Neural cell (in vitro differentiated cells): ENCODE results near the gene C16orf54. TPM values are rescaled to one million over a fixed set of nuclear protein-coding genes. Genes with fewer than 3 reads are reported as not detected.

Experiments
- H2AFZ ChIP-seq: fragments of 200-600, 300-800 bp; sonication (generic), shearing (Covaris generic); 2 replicates; pipeline ENCODE4 v1.6.0; 2014; ENCODE audit warnings: low read depth, mild to moderate bottlenecking, antibody characterized with exemption, low read length, moderate library complexity
- H3F3A ChIP-seq: fragments of 200-600 bp; shearing (Covaris generic); 2 replicates; pipeline ENCODE4 v1.6.1; 2016; ENCODE audit warnings: mild to moderate bottlenecking, moderate library complexity, mixed read lengths, antibody characterized with exemption, low read length; ENCODE audit not compliant: insufficient read depth, poor library complexity, severe bottlenecking
- H3K27ac ChIP-seq: fragments of 200-600, 300-800 bp; sonication (generic), shearing (Covaris generic); 2 replicates; pipeline ENCODE4 v1.5.1; 2014; ENCODE audit warnings: mild to moderate bottlenecking, low read length, moderate library complexity
- H3K27me3 ChIP-seq: fragments of 300-800, 200-600 bp; sonication (generic), shearing (Covaris generic); 2 replicates; pipeline ENCODE4 v1.6.0; 2014; ENCODE audit warnings: mild to moderate bottlenecking, low read depth, low read length, moderate library complexity; ENCODE audit not compliant: insufficient read depth
- H3K36me3 ChIP-seq: fragments of 300-800, 200-600 bp; sonication (generic), shearing (Covaris generic); 2 replicates; pipeline ENCODE4 v1.5.1; 2014; ENCODE audit warnings: mild to moderate bottlenecking, antibody characterized with exemption, low read length, moderate library complexity; ENCODE audit not compliant: insufficient read depth
- H3K4me2 ChIP-seq: fragments of 300-800, 200-600 bp; sonication (generic), shearing (Covaris generic); 2 replicates; pipeline ENCODE4 v1.6.0; 2014; ENCODE audit warnings: mild to moderate bottlenecking, low read length
- H3K4me3 ChIP-seq: fragments of 300-800, 200-600 bp; sonication (generic), shearing (Covaris generic); 2 replicates; pipeline ENCODE4 v1.5.1; 2014; ENCODE audit warnings: mild to moderate bottlenecking, low read length, moderate library complexity
- H3K79me2 ChIP-seq: fragments of 200-600 bp; shearing (Covaris generic); replicated peaks from 2 replicates; pipeline ENCODE4 v1.6.0; 2014; ENCODE audit warnings: mild to moderate bottlenecking, low read length, moderate library complexity; ENCODE audit not compliant: insufficient read depth
- H3K9ac ChIP-seq: fragments of 300-800, 200-600 bp; sonication (generic), shearing (Covaris generic); 2 replicates; pipeline ENCODE4 v1.6.1; 2016; ENCODE audit warnings: mild to moderate bottlenecking, low read length, mixed read lengths
- H3K9me2 ChIP-seq: fragments of 200-600 bp; shearing (Covaris generic); 2 replicates; pipeline ENCODE4 v1.6.1; 2016; ENCODE audit warnings: mild to moderate bottlenecking, low read length, mixed read lengths; ENCODE audit not compliant: insufficient read depth
- H3K9me3 ChIP-seq: fragments of 200-600, 300-800 bp; sonication (generic), shearing (Covaris generic); 2 replicates; pipeline ENCODE4 v1.6.1; 2016; ENCODE audit warnings: mild to moderate bottlenecking, mixed run types, low read length, moderate library complexity, mixed read lengths
- H4K20me1 ChIP-seq: fragments of 200-600 bp; shearing (Covaris generic); 2 replicates; pipeline ENCODE4 v1.6.1; 2016; ENCODE audit warnings: mild to moderate bottlenecking, mixed run types; ENCODE audit not compliant: insufficient read depth
- EP300 ChIP-seq: fragments of 450-650 bp; conservative IDR thresholded peaks from 2 replicates; pipeline ENCODE4 v1.6.1; 2014; ENCODE audit warnings: antibody characterized with exemption, mild to moderate bottlenecking, moderate library complexity; ENCODE audit not compliant: poor library complexity, severe bottlenecking
- EZH2 ChIP-seq: fragments of 200-600, 300-800 bp; shearing (Covaris generic), sonication (generic); IDR thresholded peaks from 2 replicates; pipeline ENCODE4 v1.6.1; 2014; ENCODE audit warnings: antibody characterized with exemption, low read length, borderline replicate concordance, mild to moderate bottlenecking; ENCODE audit not compliant: insufficient read depth, poor library complexity, severe bottlenecking
- MXI1 ChIP-seq: fragments of 450-650 bp; conservative IDR thresholded peaks from 2 replicates; pipeline ENCODE4 v1.6.1; 2014; ENCODE audit warnings: antibody characterized with exemption, mild to moderate bottlenecking; ENCODE audit not compliant: poor library complexity, severe bottlenecking
- POLR2AphosphoS5 ChIP-seq: IDR thresholded peaks from 2 replicates; pipeline ENCODE4 v1.6.1; 2012
- RAD21 ChIP-seq: fragments of 450-650 bp; conservative IDR thresholded peaks from 2 replicates; pipeline ENCODE4 v1.6.1; 2014; ENCODE audit warnings: antibody characterized with exemption, mild to moderate bottlenecking, moderate library complexity
- REST ChIP-seq: IDR thresholded peaks from 2 replicates; pipeline ENCODE4 v1.6.1; 2012; ENCODE audit warnings: borderline replicate concordance
- SMC3 ChIP-seq: fragments of 450-650 bp; conservative IDR thresholded peaks from 2 replicates; pipeline ENCODE4 v1.6.1; 2014; ENCODE audit warnings: antibody characterized with exemption, mild to moderate bottlenecking, moderate library complexity; ENCODE audit not compliant: poor library complexity
- TAF1 ChIP-seq: IDR thresholded peaks from 2 replicates; pipeline ENCODE4 v1.6.1; 2012; ENCODE audit warnings: low read depth
- polyA plus RNA-seq: library from polyadenylated mRNA; depleted of rRNA; stranded (reverse); fragments of >200 nt; gene quantifications from 2 replicates; pipeline ENCODE4 v1.2.3, GENCODE V29; 2014
- TF ChIP-seq, protein P1 (sequence below): fragments of 450-650 bp; IDR thresholded peaks from 2 replicates; pipeline ENCODE4 v1.5.1; 2014; ENCODE audit warnings: antibody characterized with exemption, mild to moderate bottlenecking, moderate library complexity; ENCODE audit not compliant: poor library complexity, severe bottlenecking

C16orf54 gene
- polyA plus RNA-seq, 1 donor from 2014 or later, result not detected

DNA sequence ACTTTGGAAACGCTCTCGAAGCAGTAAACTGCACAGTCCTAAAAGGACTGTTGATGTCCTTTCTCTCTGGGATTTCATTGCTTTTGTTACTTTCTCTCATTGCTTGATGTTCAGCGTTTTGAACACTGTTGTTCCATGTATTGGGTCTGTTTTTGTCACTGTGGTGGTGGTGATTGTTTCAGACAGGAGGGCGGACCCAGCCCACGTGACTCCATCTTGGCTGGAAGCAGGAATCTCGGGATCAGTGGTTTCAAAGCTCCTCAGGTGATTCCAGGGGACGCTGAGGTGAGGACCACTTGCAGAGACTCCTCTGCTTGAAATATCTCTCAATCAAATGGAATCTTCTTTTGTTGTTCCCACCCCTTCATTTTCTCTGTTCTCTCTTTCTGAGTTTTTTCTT is 18.3 kb downstream of the C16orf54 start:
- Histone ChIP-seq H3K4me3 (no peak overlapping the region), H3K27ac (no peak overlapping the region), H3F3A (no peaks in the 10 kb centered on the region), H4K20me1 (no peaks in the 10 kb centered on the region), H3K79me2 (no peaks in the 10 kb centered on the region), H3K36me3 (no peaks in the 10 kb centered on the region), H3K4me2 (no peak overlapping the region), H3K9me2 (no peaks in the 10 kb centered on the region), H3K27me3 (no peaks in the 10 kb centered on the region), H3K9ac (no peak overlapping the region), H2AFZ (no peak overlapping the region), H3K9me3 (no peaks in the 10 kb centered on the region)
- TF ChIP-seq MXI1 (no peak), SMC3 (no peak), POLR2AphosphoS5 (no peak), EZH2 (no peak), TAF1 (no peak), REST (no peak), RAD21 (no peak), EP300 (no peak)
- TF ChIP-seq, protein P1, sequence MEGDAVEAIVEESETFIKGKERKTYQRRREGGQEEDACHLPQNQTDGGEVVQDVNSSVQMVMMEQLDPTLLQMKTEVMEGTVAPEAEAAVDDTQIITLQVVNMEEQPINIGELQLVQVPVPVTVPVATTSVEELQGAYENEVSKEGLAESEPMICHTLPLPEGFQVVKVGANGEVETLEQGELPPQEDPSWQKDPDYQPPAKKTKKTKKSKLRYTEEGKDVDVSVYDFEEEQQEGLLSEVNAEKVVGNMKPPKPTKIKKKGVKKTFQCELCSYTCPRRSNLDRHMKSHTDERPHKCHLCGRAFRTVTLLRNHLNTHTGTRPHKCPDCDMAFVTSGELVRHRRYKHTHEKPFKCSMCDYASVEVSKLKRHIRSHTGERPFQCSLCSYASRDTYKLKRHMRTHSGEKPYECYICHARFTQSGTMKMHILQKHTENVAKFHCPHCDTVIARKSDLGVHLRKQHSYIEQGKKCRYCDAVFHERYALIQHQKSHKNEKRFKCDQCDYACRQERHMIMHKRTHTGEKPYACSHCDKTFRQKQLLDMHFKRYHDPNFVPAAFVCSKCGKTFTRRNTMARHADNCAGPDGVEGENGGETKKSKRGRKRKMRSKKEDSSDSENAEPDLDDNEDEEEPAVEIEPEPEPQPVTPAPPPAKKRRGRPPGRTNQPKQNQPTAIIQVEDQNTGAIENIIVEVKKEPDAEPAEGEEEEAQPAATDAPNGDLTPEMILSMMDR, result no peak

DNA sequence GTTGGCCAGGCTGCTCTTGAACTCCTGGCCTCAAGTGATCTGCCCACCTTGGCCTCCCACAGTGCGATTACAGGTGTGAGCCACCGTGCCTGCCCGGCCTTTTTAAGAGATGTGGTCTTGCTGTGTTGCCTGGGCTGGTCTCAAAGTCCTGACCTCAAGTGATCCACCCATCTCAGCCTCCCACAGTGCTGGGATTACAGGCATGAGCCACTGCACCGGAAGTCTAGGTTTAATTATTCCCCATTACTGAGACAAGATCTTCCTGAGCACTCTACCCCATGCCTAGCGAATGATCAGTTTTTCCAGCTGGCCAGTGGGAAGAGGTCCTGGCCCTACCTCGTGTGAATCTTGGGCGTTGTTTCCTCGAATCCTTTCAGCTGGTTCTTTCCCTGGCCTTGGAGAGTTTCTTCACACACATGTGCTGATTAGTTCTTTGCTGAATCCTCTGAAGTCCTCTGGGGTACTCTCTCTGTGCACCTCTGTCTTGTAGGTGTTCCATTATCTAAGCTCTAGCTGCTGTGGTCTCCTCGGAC is 18.9 kb downstream of the C16orf54 start:
- Histone ChIP-seq H3K9ac (no peak overlapping the region), H4K20me1 (no peaks in the 10 kb centered on the region), H3K36me3 (no peaks in the 10 kb centered on the region), H3K27me3 (no peaks in the 10 kb centered on the region), H3K9me3 (no peaks in the 10 kb centered on the region), H3K27ac (no peak overlapping the region), H3K4me2 (no peak overlapping the region), H3F3A (no peaks in the 10 kb centered on the region), H2AFZ (no peak overlapping the region), H3K79me2 (no peaks in the 10 kb centered on the region), H3K4me3 (no peak overlapping the region), H3K9me2 (no peaks in the 10 kb centered on the region)
- TF ChIP-seq TAF1, result no peak
- TF ChIP-seq POLR2AphosphoS5, result no peak
- no peak for TF ChIP-seq EP300
- no peak for TF ChIP-seq REST
- no peak for TF ChIP-seq MXI1
- TF ChIP-seq, protein P1, result no peak
- TF ChIP-seq SMC3, result no peak
- TF ChIP-seq EZH2, result no peak
- TF ChIP-seq RAD21, result no peak
